GM20000 (cell line): ENCODE measurements around the gene PLSCR4.

Experiments
- DNase-seq: peaks from one replicate; pipeline ENCODE4 v3.0.0; 2012; ENCODE audit warnings: low spot score
- TF ChIP-seq, protein P1 (sequence below): IDR thresholded peaks from 2 replicates; pipeline ENCODE4 v1.5.1; 2012; ENCODE audit warnings: mild to moderate bottlenecking, control low read depth; ENCODE audit errors: extremely low read depth, missing control alignments

The PLSCR4 gene

DNA sequence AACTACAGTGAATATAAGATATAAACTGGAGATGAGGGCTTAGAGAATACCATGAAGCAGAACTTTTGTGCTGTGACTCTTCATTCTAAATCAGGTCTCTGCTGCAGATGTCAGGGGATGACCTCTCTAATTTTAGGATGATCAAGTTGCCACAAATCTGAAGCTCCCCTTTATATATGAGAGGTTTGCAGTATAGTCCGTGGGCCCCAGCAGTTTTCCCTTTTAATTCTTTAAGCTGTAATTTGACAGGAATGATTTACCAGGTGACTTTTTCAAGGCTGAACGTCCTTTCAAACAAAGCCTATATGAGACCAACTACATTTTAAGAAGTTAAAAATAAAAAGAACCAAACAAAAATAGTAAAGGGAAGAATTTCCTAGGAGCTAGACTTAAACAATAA is 85.0 kb downstream of the PLSCR4 start:
- no peak for DNase-seq
- TF ChIP-seq, protein P1, sequence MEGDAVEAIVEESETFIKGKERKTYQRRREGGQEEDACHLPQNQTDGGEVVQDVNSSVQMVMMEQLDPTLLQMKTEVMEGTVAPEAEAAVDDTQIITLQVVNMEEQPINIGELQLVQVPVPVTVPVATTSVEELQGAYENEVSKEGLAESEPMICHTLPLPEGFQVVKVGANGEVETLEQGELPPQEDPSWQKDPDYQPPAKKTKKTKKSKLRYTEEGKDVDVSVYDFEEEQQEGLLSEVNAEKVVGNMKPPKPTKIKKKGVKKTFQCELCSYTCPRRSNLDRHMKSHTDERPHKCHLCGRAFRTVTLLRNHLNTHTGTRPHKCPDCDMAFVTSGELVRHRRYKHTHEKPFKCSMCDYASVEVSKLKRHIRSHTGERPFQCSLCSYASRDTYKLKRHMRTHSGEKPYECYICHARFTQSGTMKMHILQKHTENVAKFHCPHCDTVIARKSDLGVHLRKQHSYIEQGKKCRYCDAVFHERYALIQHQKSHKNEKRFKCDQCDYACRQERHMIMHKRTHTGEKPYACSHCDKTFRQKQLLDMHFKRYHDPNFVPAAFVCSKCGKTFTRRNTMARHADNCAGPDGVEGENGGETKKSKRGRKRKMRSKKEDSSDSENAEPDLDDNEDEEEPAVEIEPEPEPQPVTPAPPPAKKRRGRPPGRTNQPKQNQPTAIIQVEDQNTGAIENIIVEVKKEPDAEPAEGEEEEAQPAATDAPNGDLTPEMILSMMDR, result no peak

DNA sequence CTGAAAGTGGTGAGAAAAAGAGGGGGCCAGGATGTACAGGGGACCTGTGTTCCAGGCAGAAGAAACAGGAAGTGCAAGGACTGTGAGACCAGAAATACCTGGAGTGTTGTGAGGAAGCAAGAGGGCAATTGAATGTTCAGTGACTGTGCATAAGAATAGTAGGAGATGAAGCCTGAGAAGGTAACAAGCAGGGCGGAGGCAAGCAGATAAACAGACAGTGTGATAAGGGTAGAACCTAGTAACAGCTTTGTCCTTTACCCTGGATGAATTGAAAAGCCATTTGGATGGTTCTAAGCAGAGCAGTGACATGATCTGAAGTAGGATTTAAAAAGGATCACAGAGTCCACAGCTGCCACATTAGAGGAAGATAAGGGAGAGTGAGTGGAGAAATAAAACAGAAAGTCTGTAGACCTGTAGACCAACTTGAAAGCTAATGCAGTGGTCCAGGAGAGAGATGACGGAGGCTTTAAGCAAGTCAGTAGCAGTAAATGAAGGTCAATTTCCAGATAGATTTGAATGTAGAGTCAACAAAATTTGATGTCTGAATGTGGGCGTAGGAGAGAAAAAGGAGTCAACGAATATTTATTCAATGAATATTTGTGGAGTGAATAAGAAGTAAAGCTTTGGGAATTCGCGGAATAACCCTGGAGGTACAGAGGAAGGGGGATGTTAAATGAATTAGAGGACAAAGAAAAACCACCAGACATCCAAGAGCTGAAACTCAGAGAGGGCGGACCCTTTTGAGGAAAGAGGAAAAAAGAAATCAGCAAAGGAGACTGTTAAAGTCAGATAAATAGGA is 85.7 kb downstream of the PLSCR4 start:
- TF ChIP-seq, protein P1, result no peak
- DNase-seq, result no peak

- TF ChIP-seq, protein P1, result no peak
- DNase-seq, result no peak
Observed at GRCh38 chr3:146164506-146164905, 86.4 kb downstream of the PLSCR4 start.

DNA sequence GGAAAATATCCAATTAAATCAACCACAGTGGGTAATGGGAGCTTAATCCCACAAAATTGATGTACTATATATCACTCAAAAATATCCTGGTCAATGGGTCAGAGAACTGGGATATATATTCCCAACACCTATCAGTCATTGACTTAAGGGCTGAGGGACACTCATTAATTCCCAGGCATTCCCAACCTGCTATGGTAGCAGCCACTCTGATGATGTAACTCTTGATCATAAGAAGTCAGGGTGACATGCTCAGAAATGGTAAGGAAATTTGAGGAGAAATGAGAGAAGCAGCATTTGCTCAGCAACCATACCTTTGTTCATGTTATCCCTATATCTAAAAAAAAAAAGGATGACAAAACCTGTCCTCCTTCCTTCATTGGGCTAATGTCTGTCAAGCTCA is 86.8 kb downstream of the PLSCR4 start:
- DNase-seq, result no peak
- TF ChIP-seq, protein P1, result no peak

GRCh38 chr3:146163584-146163983 is 87.3 kb downstream of the PLSCR4 start:
- no peak for DNase-seq
- TF ChIP-seq, protein P1, result no peak

DNA sequence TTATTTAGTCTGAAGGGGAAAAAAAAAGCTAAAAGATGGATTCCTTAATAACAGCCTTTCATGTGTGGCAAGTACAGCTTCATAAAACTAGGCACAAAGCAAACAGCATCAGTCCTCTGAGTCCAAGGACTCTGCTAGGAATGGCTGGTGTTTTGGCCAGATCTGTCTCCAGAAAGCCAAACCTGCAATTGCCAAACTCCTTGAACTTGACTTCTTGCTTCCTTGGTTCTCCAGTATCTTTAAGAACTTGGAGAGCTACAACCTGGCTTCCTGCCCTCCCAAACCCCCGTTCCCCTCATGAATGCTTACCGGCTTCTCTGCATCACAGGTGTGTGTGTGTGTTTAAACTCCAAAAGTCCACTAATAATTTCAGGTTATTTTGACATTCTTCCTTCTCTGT is 88.3 kb downstream of the PLSCR4 start:
- TF ChIP-seq, protein P1, result no peak
- DNase-seq, result no peak

GRCh38 chr3:146161663-146162002 is 89.3 kb downstream of the PLSCR4 start:
- no peak for DNase-seq
- TF ChIP-seq, protein P1, result no peak
